ENCODE data around the gene LYSMD3.

LYSMD3 gene

GRCh38 chr5:90549223-90549622 lies 19.8 kb upstream of the LYSMD3 start:
- Histone ChIP-seq H3K9me3 (ENCODE audit: insufficient read depth, low read length) (no peaks in the 10 kb centered on the region), H3K4me1 (ENCODE audit: low read length) (peaks cover 2% of the 10 kb centered on the region; the same call in 1 of the 2 replicates), H3K27me3 (ENCODE audit: low read depth, low read length) (peaks cover 58% of the 10 kb centered on the region), H3K4me3 (ENCODE audit: low read length) (no peak overlapping the region), H4K20me1 (ENCODE audit: insufficient read depth, low read length) (no peaks in the 10 kb centered on the region; the same call in 1 of the 2 replicates), H3K79me2 (ENCODE audit: low read length) (no peaks in the 10 kb centered on the region), H2AFZ (ENCODE audit: low read depth, low read length) (no peak overlapping the region), H3K36me3 (replicated peaks; ENCODE audit: low read depth, low read length) (no peaks in the 10 kb centered on the region), H3K4me2 (ENCODE audit: low read length) (no peak overlapping the region), H3K27ac (ENCODE audit: low read length) (no peak overlapping the region), H3K9ac (ENCODE audit: low read length) (no peak overlapping the region)
- no peak for TF ChIP-seq EZH2phosphoT487 (IDR thresholded peaks at IDR 0.05; ENCODE audit: low read depth)
- no peak for TF ChIP-seq CTCF (IDR thresholded peaks at IDR 0.05; ENCODE audit: low read depth, low read length)

- no peaks in the 10 kb centered on the region for H3K9me3 ChIP-seq (ENCODE audit: insufficient read depth, low read length)
- H3K4me2 ChIP-seq (ENCODE audit: low read length), result no peak overlapping the region
- H3K27me3 ChIP-seq (ENCODE audit: low read depth, low read length), result peaks cover 53% of the 10 kb centered on the region
- H3K27ac ChIP-seq (ENCODE audit: low read length), result no peak overlapping the region
- H3K4me1 ChIP-seq (ENCODE audit: low read length), result peaks cover 2% of the 10 kb centered on the region; the same call in 1 of the 2 replicates
- H2AFZ ChIP-seq (ENCODE audit: low read depth, low read length), result no peak overlapping the region
- no peak overlapping the region for H3K4me3 ChIP-seq (ENCODE audit: low read length)
- no peaks in the 10 kb centered on the region for H3K36me3 ChIP-seq (replicated peaks; ENCODE audit: low read depth, low read length)
- H3K79me2 ChIP-seq (ENCODE audit: low read length), result no peaks in the 10 kb centered on the region
- H4K20me1 ChIP-seq (ENCODE audit: insufficient read depth, low read length), result no peaks in the 10 kb centered on the region; the same call in 1 of the 2 replicates
- H3K9ac ChIP-seq (ENCODE audit: low read length), result no peak overlapping the region
- TF ChIP-seq EZH2phosphoT487 (IDR thresholded peaks at IDR 0.05; ENCODE audit: low read depth) (no peak), CTCF (IDR thresholded peaks at IDR 0.05; ENCODE audit: low read depth, low read length) (no peak)
Observed at GRCh38 chr5:90548069-90548593, 18.7 kb upstream of the LYSMD3 start.

GRCh38 chr5:90547072-90547536 lies 17.7 kb upstream of the LYSMD3 start:
- H3K79me2 ChIP-seq (ENCODE audit: low read length), result no peaks in the 10 kb centered on the region
- H3K9me3 ChIP-seq (ENCODE audit: insufficient read depth, low read length), result no peaks in the 10 kb centered on the region
- TF ChIP-seq CTCF (IDR thresholded peaks at IDR 0.05; ENCODE audit: low read depth, low read length), result no peak
- TF ChIP-seq EZH2phosphoT487 (IDR thresholded peaks at IDR 0.05; ENCODE audit: low read depth), result no peak
- no peak overlapping the region for H3K4me2 ChIP-seq (ENCODE audit: low read length)
- H3K9ac ChIP-seq (ENCODE audit: low read length), result no peak overlapping the region
- H3K4me1 ChIP-seq (ENCODE audit: low read length), result peaks cover 2% of the 10 kb centered on the region; the same call in 1 of the 2 replicates
- H3K27ac ChIP-seq (ENCODE audit: low read length), result no peak overlapping the region
- no peak overlapping the region for H3K4me3 ChIP-seq (ENCODE audit: low read length)
- peaks cover 46% of the 10 kb centered on the region for H3K27me3 ChIP-seq (ENCODE audit: low read depth, low read length)
- no peaks in the 10 kb centered on the region for H4K20me1 ChIP-seq (ENCODE audit: insufficient read depth, low read length)
- no peak overlapping the region for H2AFZ ChIP-seq (ENCODE audit: low read depth, low read length)
- H3K36me3 ChIP-seq (replicated peaks; ENCODE audit: low read depth, low read length), result no peaks in the 10 kb centered on the region

- Histone ChIP-seq H2AFZ (ENCODE audit: low read depth, low read length) (no peak overlapping the region), H3K27me3 (ENCODE audit: low read depth, low read length) (peaks cover 40% of the 10 kb centered on the region), H3K9ac (ENCODE audit: low read length) (no peak overlapping the region), H3K4me2 (ENCODE audit: low read length) (no peak overlapping the region), H3K9me3 (ENCODE audit: insufficient read depth, low read length) (no peaks in the 10 kb centered on the region), H4K20me1 (ENCODE audit: insufficient read depth, low read length) (no peaks in the 10 kb centered on the region), H3K4me1 (ENCODE audit: low read length) (no peaks in the 10 kb centered on the region), H3K27ac (ENCODE audit: low read length) (no peak overlapping the region), H3K79me2 (ENCODE audit: low read length) (no peaks in the 10 kb centered on the region), H3K36me3 (replicated peaks; ENCODE audit: low read depth, low read length) (no peaks in the 10 kb centered on the region), H3K4me3 (ENCODE audit: low read length) (no peak overlapping the region)
- TF ChIP-seq EZH2phosphoT487 (IDR thresholded peaks at IDR 0.05; ENCODE audit: low read depth), result no peak
- TF ChIP-seq CTCF (IDR thresholded peaks at IDR 0.05; ENCODE audit: low read depth, low read length), result no peak
Observed at GRCh38 chr5:90546216-90546837, 16.9 kb upstream of the LYSMD3 start.
